Measurements from ENCODE around the gene LRMDA.

LRMDA gene

DNA sequence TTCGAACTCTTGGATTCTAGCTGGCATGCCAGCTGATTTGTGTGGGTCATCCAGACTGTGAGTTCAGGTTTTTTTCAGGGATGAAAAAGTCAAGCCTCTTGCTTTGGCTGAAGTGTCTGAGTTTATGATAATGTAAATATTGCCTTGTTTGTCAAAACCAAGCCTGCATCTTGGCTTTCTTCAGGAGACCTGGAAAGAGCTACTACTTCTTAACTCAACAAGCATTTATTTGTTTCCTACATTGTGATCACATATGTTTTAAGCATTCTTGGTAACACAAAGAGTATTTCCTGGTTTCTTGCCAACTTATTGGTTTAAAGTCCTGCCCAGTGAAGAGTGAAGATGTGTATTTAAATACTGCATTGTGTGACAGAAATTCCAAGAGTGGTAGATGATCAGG is 407.1 kb downstream of the LRMDA start:
- TF ChIP-seq CTCF (IDR thresholded peaks at IDR 0.05): no peak

DNA sequence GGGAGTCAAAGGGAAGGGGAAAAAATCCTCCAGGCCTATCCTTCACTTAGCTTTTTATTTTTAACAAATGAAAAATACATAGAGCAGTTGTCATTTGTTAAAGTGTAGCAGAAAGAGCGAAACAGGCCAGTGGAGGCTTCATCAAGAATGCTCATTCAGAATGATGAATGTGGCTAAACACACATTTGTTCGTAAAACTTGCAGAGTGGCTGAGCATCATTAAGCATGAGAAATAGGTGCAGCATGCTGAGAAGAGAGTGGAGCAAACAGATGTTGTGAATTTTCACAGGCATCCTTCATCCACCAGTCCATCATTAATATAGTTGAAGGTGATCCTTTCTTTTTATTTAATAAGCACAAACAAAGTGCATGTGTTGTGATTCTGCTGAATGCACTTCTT is 407.6 kb downstream of the LRMDA start:
- TF ChIP-seq CTCF (IDR thresholded peaks at IDR 0.05): no peak

GRCh38 chr10:75841266-75841665 is 409.8 kb downstream of the LRMDA start:
- TF ChIP-seq CTCF (IDR thresholded peaks at IDR 0.05): no peak

GRCh38 chr10:75845176-75845947 is 413.9 kb downstream of the LRMDA start:
- no peak for TF ChIP-seq CTCF (IDR thresholded peaks at IDR 0.05)

DNA sequence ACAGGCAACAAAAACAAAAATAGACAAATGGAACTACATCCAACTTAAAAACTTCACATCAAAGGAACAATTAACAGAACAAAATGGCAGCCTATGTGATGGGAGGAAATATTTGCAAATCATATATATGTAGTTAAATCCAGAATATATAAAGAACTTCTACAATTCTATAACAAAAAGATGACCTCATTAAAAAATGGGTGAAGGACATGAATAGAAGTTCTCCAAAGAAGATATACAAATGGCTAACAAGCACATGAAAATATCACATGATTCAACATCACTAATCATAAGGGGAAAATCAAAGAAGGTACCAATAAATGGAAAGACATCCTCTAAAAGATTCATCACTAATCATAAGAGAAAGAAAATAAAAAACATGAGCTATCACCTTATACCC is 416.1 kb downstream of the LRMDA start:
- TF ChIP-seq CTCF (IDR thresholded peaks at IDR 0.05): no peak

DNA sequence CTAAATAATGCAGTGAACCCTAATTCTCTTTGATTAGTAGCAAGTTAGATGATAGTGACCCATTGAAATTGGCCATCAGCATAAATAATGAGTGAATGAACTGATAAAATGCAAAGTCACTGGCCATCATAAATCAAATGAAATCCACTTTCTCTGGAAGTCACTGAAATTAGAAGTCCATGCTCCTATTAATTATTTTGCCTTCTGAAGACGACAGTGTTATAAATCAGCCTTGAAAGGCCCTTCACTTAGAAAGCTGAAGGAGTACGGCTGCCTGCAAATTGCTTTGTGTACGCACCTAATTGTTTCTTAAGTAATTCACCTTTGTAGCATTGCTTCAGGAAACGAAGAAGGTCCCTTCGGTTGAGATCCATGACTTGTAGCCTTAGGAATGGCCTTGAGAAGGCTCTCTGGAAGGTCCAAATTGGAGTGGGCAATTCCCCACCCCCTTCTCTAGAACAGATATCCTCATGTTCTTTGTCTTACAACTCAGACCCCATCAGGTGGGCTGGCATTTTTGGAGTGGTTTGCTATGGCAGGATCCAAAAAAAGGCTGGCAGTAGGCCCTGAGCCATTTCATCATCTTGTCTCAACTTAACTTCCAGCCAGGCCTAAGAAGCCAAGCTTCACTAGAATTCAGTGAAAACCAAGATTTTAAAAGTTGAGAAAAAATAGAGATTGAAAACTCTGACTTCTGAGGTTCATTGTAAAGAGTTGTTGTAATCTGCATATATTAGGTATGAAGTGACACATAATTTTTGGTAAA is 420.3 kb downstream of the LRMDA start:
- no peak for TF ChIP-seq CTCF (IDR thresholded peaks at IDR 0.05)

DNA sequence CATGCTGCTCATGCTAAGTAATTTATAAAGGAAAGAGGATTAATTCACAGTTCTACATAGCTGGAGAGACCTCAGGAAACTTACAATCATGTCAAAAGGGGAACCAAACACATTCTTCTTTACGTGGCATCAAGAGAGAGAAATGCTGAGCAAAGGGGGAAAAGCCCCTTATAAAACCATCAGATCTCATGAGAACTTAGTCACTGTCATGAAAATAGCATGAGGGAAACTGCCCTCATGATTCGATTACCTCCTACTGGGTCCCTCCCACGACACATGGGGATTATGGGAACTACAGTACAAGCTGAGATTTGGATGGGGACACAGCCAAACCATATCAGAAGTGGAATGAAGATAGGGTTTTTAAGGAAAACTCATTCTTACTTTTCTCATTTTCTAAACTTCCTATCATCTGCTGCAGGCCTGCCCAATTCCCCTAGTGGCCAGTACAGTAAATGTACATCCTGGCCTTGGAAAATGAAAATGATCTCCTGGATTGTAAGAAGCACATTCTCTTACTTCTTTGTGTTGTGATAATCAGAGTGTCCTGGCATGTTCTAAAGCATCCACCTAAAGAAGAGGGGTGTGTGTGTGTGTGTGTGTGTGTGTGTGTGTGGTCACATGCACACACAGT is 421.5 kb downstream of the LRMDA start:
- peak; percentile 34; the same call in 1 of the 2 replicates for TF ChIP-seq CTCF (IDR thresholded peaks at IDR 0.05)
